Measurements from ENCODE around the gene NRCAM.

Gene NRCAM

DNA sequence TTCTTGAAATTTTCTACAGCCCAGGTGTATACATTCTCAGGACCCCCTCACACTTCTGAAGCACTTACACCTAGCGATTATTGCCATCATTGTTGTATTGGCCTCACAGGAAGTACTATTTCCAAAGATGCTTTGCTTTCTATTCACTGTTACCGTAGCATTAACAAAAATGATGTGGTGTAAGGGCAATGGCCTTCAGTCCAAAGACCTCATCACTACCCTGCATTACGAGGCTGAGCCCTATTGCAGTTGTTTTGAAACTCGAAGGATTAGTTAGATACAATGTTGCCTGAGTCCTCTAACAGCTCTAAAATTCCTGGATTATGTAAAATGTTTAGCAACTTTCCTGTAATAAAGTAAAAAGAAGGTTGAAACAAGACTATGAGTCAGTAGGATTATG is 2.9 kb downstream of the NRCAM start:
- TF ChIP-seq, protein P1, sequence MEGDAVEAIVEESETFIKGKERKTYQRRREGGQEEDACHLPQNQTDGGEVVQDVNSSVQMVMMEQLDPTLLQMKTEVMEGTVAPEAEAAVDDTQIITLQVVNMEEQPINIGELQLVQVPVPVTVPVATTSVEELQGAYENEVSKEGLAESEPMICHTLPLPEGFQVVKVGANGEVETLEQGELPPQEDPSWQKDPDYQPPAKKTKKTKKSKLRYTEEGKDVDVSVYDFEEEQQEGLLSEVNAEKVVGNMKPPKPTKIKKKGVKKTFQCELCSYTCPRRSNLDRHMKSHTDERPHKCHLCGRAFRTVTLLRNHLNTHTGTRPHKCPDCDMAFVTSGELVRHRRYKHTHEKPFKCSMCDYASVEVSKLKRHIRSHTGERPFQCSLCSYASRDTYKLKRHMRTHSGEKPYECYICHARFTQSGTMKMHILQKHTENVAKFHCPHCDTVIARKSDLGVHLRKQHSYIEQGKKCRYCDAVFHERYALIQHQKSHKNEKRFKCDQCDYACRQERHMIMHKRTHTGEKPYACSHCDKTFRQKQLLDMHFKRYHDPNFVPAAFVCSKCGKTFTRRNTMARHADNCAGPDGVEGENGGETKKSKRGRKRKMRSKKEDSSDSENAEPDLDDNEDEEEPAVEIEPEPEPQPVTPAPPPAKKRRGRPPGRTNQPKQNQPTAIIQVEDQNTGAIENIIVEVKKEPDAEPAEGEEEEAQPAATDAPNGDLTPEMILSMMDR (IDR thresholded peaks at IDR 0.05; ENCODE audit: low read length, missing control alignments) = no peak
- H3K4me3 ChIP-seq (replicated peaks; ENCODE audit: low read depth, low read length) = no peak overlapping the region
- no peak for DNase-seq (ENCODE audit: low read depth)

DNA sequence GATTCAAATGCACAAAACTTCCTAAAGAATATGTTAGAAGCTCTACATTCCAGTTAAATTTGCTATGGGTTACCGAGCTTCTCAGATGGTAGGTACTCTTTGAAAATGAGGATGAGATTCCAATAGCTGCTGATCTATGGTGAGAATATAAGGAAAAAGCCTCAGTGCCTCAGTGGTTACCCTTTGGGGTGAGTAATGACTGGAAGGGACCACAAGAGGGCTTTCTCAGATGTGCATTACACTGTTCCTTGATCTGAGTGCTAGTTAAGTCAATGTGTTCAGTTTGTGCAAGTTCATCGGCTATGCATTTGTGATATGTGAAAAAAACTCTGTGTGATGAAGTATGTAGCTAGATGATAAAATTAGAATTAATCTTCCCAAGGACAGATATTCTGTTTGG is 3.5 kb downstream of the NRCAM start:
- H3K4me3 ChIP-seq (replicated peaks; ENCODE audit: low read depth, low read length) = no peak overlapping the region
- peak; percentile 63 for DNase-seq (ENCODE audit: low read depth)
- TF ChIP-seq, protein P1 (IDR thresholded peaks at IDR 0.05; ENCODE audit: low read length, missing control alignments) = peak; percentile 75

DNA sequence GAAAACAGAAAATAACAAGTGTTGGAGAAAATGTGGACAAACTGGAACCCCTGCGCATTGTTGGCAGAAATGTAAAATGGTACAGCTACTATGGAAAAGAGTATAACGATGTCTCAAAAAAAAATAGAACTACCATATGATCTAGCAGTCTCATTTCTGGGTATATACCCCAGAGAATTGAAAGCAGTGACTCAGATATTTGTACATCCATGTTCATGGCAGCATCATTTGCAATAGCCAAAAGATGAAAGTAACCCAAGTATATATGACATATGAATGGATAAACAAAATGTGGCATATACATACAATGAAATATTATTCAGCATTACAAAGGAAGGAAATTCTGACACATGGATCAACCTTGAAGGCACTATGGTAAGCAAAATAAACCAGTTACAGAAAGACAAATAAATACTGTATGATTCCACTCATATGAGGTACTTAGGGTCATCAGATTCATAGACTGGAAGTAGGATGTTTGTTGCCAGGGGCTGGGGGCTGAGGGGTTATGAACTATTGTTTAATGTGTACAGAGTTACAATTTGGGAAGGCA is 4.9 kb downstream of the NRCAM start:
- no peak for DNase-seq (ENCODE audit: low read depth)
- TF ChIP-seq, protein P1 (IDR thresholded peaks at IDR 0.05; ENCODE audit: low read length, missing control alignments) = no peak
- no peak overlapping the region for H3K4me3 ChIP-seq (replicated peaks; ENCODE audit: low read depth, low read length)

DNA sequence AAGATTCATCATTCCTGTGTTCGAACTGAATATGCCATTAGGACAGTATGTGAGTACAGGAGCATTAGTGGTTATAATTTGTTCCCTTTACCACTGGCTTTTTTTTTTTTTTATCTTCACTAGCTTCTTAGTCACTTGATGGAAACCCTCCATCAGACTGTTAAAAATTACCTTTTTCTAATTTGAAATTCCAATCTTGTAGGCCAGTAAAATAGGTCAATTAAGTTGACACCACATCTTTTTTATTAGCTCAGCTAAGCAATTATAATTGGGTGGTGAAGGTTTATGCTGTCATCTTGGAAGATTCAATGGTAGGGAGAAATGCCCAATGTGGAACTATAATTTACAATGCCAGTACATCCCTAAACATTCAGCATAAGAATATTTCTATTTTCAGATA is 6.1 kb downstream of the NRCAM start:
- TF ChIP-seq, protein P1 (IDR thresholded peaks at IDR 0.05; ENCODE audit: low read length, missing control alignments) = no peak
- no peak overlapping the region for H3K4me3 ChIP-seq (replicated peaks; ENCODE audit: low read depth, low read length)
- no peak for DNase-seq (ENCODE audit: low read depth)

DNA sequence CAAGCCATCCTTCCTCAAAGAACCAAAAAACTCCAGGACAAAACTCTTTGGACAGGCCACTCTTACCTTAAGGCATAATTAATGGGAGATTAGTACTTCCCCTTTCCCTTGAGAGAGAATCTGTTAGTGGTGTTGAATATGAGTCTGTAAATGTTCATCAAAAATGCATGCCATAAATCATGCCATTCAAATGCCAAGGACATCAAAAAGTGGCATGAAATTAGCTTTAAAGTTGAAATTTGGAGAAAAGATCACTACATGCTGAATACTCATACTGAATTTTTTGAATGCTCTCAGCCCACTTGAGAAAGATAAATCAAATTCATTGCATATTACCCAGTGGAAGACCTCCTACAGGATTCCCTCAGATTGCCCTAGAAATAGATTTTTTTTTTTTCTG is 6.7 kb downstream of the NRCAM start:
- H3K4me3 ChIP-seq (replicated peaks; ENCODE audit: low read depth, low read length) = no peak overlapping the region

DNA sequence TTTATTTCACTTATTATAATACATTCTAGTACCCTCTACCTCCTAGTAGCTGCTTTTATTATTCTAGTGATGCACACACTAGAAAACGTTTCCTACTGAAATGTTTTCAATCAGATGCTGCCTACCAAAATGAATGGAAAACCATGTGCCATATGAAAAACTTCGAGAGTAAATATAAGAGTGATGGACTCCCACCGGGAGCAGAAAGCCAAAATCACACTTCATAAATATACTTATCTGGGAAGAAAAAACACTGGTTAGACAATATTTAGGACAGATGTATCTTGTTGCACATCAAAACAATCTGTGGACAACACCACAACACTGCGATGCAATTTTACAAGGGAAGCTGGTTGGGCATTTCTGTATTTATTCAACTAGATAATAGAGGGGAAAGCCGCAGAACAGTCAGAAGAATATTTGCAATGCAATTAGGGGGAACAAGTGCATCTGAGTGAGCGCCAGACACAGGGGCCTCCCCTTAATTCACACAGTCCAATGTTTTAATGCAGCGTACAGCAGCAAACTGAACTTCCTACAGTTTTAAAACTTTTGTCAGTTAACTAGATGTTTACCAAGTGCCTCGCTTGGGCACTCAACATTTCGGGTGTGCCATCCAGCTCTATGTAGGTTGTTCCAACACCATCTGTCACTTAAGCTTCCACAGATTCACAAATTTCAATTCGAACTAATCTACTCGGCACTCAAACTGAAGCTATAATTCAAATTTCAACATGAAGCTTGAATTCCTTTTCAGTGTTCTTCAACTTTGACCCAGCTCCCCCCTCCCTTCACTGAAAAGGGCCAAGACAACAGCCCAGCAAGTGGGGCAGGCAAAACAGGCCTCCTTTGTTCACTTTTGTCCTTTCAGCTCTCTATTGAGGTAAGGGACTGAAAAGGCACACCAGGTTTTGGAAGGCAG is 7.4 kb downstream of the NRCAM start:
- no peak overlapping the region for H3K4me3 ChIP-seq (replicated peaks; ENCODE audit: low read depth, low read length)
- DNase-seq (ENCODE audit: low read depth) = no peak
- TF ChIP-seq, protein P1 (IDR thresholded peaks at IDR 0.05; ENCODE audit: low read length, missing control alignments) = no peak

More for the DNA sequence above, 6.7 kb downstream of the NRCAM start:
- DNase-seq (ENCODE audit: low read depth) = no peak
- TF ChIP-seq, protein P1 (IDR thresholded peaks at IDR 0.05; ENCODE audit: low read length, missing control alignments) = no peak

Measured in fibroblast of pulmonary artery (primary cell).